ENCODE results near the gene SYNM.
A peak's percentile ranks its signal among the peaks of the same experiment; 100 is the strongest.

SYNM gene

GRCh38 chr15:99141943-99142342 lies 37.1 kb downstream of the SYNM start:
- ATAC-seq = no peak

DNA sequence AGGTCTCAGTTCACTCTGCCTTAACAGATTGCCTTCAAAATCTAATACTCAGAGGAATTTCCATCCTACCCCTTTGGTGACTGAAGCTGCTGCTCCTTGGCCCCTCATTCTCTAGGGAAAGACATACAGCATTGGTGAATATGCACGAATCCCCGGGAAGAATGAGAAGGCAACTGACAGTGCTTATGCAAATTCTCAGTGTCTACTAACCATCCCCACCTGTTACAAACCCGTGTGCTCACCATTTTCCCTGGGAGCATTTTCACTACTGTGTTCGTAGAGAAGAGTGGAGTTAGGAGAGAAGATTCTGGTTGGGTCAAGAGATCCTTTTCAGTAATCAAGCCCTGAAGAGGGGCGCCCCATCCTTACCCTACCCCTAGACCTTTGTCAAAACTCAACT lies 37.7 kb downstream of the SYNM start:
- ATAC-seq = no peak

GRCh38 chr15:99143242-99143641 lies 38.4 kb downstream of the SYNM start:
- no peak for ATAC-seq

DNA sequence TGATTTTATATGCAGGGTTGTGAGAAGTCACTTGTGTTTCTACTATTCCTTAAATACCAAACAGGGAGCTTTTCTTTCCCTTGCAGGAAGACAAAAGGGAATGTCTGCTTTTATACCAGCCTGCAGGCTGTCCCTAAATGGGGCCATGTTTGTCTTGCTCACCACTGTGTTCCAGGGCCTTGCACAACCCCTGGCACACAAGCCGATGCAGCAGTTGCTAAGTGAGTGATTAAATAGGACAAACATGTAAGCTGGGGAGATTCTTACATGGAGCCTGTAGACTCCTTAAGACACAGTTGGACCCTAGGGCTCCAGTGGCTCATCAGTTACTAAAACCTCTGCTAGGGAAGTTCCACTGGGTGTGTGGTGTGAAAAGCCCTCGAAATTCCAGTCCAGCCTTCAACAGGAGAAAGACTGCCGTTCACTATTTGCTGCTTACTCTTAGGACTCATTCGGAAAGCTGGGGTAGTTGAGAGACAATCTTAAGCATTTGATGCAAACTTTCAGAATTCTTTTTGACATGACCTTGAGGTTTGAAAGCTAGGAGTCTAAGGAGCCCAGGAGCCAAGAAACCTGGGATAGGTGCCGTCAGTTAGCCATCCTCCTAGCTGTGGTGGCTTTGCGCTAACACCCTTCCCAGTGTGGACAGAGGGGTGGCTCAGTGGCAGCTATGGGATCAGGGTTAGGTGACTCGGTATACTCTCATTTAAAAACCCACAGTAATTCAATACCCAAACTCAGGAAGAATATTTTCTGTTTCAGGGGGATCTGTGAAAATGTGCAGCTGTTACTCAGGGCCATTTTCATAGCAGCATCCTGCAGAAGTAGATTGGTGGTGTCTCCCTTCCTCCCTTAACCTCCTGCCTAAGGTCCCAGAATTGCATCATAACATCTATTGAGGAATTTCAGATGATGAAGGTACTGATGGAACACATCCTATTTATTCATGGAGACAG lies 39.1 kb downstream of the SYNM start:
- no peak for ATAC-seq

- no peak for ATAC-seq
Measured at GRCh38 chr15:99145005-99145404, 40.1 kb downstream of the SYNM start.

- ATAC-seq = no peak
Measured at GRCh38 chr15:99145778-99146177, 40.9 kb downstream of the SYNM start.

GRCh38 chr15:99146661-99147060 lies 41.8 kb downstream of the SYNM start:
- no peak for ATAC-seq

GRCh38 chr15:99148851-99149276 lies 44.0 kb downstream of the SYNM start:
- no peak for ATAC-seq

DNA sequence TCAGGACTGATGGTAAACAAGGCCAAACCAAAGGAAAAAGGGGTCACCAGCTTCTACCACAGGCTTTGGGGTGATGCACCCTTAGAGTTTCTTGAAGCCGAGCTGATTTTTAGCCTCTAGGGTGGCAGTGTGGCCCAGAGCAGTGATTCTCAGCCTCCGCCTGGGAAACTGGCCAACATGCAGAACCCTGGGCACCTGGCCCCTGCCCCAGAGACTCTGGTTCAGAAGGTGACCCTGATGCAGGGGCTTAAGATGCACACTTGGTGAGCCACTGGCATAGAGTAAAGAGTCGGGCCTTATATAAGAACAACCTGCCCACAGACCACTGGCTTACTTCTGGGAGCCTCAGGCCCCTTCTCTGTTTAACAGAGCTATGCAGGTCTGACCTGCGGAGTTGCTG lies 44.5 kb downstream of the SYNM start:
- ATAC-seq = no peak

DNA sequence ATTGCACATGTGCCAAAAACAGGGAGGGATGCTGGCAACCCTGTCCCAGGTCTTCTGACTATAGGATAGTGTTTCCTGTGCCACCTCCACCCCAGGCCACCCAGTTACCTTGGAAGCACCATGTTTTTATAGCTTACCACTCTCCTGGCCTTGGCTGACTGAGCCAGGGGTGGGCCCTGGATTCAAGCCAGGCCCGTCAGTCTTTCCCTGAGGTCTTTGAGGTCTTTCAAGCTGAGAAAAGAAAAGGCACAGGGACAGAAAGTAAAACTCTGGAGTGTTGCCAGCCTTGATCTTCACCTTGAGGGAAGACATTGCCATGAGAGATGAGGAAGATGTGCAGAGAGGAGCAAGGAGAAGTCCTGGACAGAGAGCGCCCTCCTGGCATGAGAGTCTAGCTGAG lies 46.3 kb downstream of the SYNM start:
- ATAC-seq = no peak

- ATAC-seq = no peak
Measured at GRCh38 chr15:99153026-99153535, 48.2 kb downstream of the SYNM start.

- ATAC-seq = no peak
Measured at GRCh38 chr15:99154271-99154670, 49.4 kb downstream of the SYNM start.

- no peak for ATAC-seq
Measured at GRCh38 chr15:99155961-99156443, 51.1 kb downstream of the SYNM start.

DNA sequence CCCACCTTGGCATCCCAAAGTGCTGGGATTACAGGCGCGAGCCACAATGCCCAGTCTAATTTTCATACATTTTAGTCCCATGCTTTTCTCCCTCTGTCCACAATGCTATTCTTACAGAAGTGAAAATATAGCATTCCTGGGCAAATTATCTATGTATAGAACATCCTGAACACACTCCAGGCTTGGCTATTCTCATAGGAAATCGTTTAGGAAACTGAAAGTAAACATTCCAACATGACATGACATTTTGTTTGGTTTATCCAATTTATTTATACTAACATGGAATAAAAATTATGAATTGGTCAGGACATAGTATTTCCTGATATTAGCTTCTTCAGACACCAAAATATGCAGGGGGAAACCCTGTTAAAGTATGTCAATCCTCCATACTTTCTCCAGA lies 52.6 kb downstream of the SYNM start:
- no peak for ATAC-seq

DNA sequence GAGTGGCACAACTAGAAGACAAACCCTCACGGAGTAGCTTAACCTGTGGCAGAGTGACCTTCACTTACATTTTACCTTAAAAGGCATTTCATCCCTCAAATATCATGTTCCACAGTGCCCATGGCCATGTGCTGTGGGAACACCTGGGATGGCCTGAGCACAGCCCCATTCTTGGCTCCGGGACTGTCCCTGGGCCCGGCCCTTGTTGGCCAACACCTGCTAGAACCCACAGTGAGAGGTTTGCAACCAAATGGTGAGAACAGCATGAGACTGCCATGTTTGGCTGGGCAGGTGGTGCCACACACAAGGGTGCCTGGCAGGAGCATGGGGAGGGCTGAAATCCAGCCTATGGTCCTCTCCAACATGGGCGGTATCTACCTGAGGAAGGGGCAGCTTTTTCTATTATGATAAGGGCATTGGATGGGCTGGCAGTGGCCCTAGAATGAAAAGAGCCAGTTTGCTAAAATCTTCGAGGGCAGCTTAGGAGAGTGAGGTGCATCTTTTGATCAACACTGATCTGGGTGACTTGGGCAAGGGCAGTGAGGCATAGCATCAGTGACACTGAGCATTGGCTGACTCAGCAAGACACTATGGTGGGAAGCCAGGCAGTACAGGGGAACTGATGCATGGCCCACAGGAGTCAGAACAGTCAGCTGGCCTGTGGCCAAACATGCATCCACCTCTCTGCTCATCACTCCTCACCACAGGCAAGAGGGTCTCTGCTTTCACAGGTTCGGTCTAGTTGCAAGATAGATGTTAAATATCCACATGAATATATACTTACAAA lies 53.9 kb downstream of the SYNM start:
- ATAC-seq = no peak

GRCh38 chr15:99163271-99164062 lies 58.6 kb downstream of the SYNM start:
- ATAC-seq = no peak

GRCh38 chr15:99164119-99164518 lies 59.2 kb downstream of the SYNM start:
- no peak for ATAC-seq

DNA sequence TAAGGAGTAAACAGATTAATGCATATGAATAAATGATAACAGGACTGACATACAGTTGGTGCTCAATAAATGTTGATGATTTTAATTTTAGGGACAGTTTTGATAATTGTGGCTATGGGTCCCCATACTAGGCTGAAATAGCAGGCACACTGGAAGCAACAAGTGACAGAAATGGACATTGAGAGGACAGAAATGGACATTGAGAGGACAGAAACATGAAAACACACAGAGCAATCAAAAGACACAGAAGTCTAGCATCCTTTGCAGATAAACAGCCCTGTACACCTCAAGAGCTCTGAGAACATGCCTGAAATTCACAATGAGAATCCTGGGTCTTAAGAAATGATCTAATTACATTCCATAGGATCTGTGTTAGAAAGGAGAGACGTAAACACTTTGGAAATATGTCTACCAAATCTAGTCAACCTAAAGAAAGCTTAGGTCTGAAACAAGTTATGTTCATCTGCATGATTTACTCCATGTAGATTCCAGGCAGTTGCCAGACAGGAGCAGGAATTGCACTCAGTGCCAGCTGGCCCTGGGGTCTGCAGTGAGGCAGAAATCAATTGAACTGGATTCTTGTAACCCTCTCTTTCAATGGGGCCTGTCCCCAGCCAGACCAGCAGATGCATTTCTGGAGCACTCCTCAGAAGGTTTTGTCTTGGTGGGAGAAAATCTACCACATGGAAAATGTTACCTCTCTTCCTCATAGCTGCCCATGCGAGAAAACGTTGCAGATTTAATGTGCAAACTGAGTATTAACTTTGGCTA lies 60.3 kb downstream of the SYNM start:
- no peak for ATAC-seq

DNA sequence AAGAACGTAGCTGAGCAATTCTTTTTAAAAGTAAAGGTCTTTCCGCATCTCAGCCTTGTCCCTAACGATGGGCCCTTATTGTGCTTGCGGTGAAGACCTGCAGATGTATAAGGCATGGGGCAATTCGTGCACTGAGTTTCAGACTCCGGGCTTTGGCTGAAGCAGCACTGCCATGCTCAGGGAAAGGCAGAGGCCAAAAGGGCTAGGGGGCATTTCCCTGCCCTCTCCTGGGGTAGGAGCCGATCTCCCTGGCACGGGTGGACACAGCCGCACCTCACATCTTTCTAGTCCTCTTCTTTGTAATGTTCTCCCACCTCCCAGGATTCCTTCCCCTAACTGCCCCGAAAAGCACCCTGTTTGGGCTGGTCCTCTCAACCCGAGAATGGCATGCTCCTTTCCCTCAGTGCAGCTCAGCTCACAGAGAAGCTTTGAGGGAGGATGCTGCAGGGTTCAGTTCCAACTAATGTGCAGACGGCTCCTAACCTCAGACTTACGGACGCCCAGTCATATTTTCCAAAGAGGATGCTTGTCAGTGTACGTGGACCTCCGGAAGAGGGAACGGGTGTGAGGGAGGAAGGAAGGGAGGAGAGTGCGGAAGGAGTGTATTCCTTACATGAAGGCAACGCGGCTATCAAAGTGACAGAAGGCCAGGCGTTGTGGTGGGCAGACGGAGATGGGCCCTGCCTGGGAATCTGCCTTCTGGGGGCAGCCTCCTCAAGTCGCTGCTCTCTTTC lies 61.2 kb downstream of the SYNM start:
- ATAC-seq = no peak

DNA sequence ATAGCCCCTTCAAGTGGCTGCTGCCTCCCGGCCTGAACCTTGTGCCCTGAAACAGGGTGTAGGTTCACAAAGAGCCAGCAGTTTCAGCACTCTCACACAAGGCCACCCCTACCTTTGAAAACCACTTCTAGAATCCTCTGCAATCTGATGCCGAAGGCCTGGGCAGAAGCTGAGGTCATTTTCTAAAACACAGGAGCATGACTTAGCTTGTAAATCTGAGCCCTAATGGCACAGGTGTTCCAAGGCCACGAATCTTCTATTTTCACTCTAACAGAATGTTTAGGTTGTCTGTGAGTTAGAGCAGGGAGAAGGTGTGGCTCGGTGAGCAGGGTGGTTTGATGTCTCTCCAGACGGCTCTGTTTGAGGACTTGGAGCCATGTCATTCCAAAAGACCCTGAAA lies 62.3 kb downstream of the SYNM start:
- ATAC-seq = no peak

DNA sequence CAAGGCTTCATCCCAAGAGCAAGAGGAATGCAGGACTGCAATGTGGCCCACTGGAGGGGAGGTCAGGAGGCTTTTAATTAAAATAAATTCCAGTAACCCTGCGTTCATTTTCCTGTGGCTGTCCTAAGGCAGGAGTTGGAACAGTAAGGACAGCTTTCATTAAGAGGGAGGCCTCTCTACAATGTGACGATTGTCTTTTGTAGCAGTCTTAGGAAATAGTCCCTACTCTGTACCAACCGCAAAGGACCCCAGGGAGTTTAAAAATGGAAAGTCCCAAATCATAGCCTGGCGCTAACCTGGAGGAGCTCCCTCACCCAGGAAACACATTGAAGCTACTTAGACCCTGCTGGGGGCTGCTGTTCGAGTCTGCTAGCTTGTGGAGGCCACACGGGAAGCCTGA lies 62.8 kb downstream of the SYNM start:
- peak in 1 of 2 donors; percentile 28 for ATAC-seq

Measured in activated CD4-positive, CD25-positive, alpha-beta regulatory T cell treated with anti-CD3 and anti-CD28 coated beads, Interleukin-2, amount 50 U/mL, for 24 hours (primary cell).